A549 (cell line): ENCODE measurements around the gene LAP3.

Experiments
- BHLHE40 ChIP-seq: IDR thresholded peaks from 2 replicates; pipeline ENCODE4 v1.6.1; 2012; ENCODE audit warnings: low read depth, low read length, inconsistent platforms
- CEBPB ChIP-seq, 2 experiments: fragments of >200 bp in 1 of 2; sonication (Bioruptor Twin) in 1 of 2; formaldehyde crosslinking in 1 of 2; IDR thresholded peaks; 2 replicates each; pipeline ENCODE4 v1.6.1; 2012 to 2016
- CTCF ChIP-seq: fragments of >200 bp; sonication (Bioruptor Twin); formaldehyde crosslinking; IDR thresholded peaks from 3 replicates; pipeline ENCODE4 v1.5.1; 2016
- JUN ChIP-seq, 2 experiments: fragments of >200 bp; sonication (Bioruptor Twin); formaldehyde crosslinking; IDR thresholded peaks; 2 replicates in 1 of 2; 3 replicates in 1 of 2; pipeline ENCODE4 v1.6.1; 2016 to 2017
- KDM1A ChIP-seq: fragments of 200-600 bp; sonication (generic); IDR thresholded peaks from 2 replicates; pipeline ENCODE4 v1.6.1; 2016; ENCODE audit warnings: low read depth, mild to moderate bottlenecking
- KDM5A ChIP-seq: fragments of 200-600 bp; sonication (generic); IDR thresholded peaks from 2 replicates; pipeline ENCODE4 v1.6.1; 2016; ENCODE audit warnings: antibody characterized with exemption, mild to moderate bottlenecking
- MAX ChIP-seq: IDR thresholded peaks from 2 replicates; pipeline ENCODE4 v1.6.1; 2012
- POLR2A ChIP-seq: IDR thresholded peaks from 2 replicates; pipeline ENCODE4 v1.6.1; 2012; ENCODE audit warnings: mild to moderate bottlenecking, low read length
- RAD21 ChIP-seq, 2 experiments: fragments of >200 bp in 1 of 2; sonication (Bioruptor Twin) in 1 of 2; formaldehyde crosslinking in 1 of 2; IDR thresholded peaks in 1 of 2; conservative IDR thresholded peaks in 1 of 2; 2 replicates in 1 of 2; 3 replicates in 1 of 2; pipeline ENCODE4 v1.6.1; 2012 to 2018; ENCODE audit warnings: inconsistent platforms in 1 of 2
- TF ChIP-seq, protein P1 (sequence below): fragments of 200-600 bp; sonication (generic); IDR thresholded peaks from 2 replicates; pipeline ENCODE4 v1.6.1; 2016; ENCODE audit warnings: antibody characterized with exemption, mild to moderate bottlenecking, moderate library complexity

DNA sequence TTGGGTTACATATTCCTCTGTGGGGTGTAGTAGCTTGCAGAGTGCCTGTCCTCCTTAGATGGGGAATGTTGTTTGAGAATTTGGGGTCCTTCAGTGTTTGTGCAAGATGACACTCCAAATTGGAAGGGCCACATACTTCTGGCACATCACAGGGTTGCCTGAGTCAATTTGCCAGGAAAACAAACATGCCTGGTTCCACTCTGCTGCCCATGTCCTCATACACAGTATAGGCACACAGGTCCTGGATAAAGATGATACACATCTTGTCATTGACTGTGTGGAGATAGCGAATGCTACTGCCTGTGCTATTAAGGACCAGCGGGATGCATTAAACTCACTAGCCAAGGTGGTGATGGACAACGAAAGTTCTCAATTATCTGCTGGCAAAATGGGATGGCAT, 11.2 kb upstream of the LAP3 start:
- TF ChIP-seq POLR2A (no peak), CTCF (no peak), RAD21 (conservative IDR thresholded peaks at IDR 0.05 in 1 of 2, IDR thresholded peaks at IDR 0.05 in 1 of 2) (no peak), CEBPB (IDR thresholded peaks at IDR 0.05) (no peak), KDM5A (no peak), JUN (IDR thresholded peaks at IDR 0.05) (no peak), BHLHE40 (no peak), MAX (no peak), KDM1A (no peak)
- TF ChIP-seq, protein P1, sequence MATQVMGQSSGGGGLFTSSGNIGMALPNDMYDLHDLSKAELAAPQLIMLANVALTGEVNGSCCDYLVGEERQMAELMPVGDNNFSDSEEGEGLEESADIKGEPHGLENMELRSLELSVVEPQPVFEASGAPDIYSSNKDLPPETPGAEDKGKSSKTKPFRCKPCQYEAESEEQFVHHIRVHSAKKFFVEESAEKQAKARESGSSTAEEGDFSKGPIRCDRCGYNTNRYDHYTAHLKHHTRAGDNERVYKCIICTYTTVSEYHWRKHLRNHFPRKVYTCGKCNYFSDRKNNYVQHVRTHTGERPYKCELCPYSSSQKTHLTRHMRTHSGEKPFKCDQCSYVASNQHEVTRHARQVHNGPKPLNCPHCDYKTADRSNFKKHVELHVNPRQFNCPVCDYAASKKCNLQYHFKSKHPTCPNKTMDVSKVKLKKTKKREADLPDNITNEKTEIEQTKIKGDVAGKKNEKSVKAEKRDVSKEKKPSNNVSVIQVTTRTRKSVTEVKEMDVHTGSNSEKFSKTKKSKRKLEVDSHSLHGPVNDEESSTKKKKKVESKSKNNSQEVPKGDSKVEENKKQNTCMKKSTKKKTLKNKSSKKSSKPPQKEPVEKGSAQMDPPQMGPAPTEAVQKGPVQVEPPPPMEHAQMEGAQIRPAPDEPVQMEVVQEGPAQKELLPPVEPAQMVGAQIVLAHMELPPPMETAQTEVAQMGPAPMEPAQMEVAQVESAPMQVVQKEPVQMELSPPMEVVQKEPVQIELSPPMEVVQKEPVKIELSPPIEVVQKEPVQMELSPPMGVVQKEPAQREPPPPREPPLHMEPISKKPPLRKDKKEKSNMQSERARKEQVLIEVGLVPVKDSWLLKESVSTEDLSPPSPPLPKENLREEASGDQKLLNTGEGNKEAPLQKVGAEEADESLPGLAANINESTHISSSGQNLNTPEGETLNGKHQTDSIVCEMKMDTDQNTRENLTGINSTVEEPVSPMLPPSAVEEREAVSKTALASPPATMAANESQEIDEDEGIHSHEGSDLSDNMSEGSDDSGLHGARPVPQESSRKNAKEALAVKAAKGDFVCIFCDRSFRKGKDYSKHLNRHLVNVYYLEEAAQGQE = no peak
